Lower leg skin (tissue), 4 donors: Measurements from ENCODE around the gene BLVRB. TPM values are rescaled to one million over a fixed set of nuclear protein-coding genes. Genes with fewer than 3 reads are reported as not detected.
"Not testable (repeated sequence)": the region's sequence is repeated elsewhere in the genome, so short reads cannot be mapped to it uniquely, and the experiment has no call there.

Source experiments
- DNase-seq, 2 donors: peaks; one replicate each; pipeline ENCODE4 v3.0.0-alpha.2; 2019; ENCODE audit warnings: low spot score in 2 of 2
- H3K4me3 ChIP-seq: fragments of 200-600 bp; sonication (generic); 2 replicates; pipeline ENCODE4 v1.5.1; 2017; ENCODE audit warnings: mild to moderate bottlenecking, low read depth; ENCODE audit not compliant: poor library complexity, severe bottlenecking
- POLR2A ChIP-seq, 2 donors: fragments of 450-650 bp; IDR thresholded peaks; one replicate each; pipeline ENCODE4 v1.6.1; 2016 to 2017; ENCODE audit warnings: antibody characterized with exemption in 2 of 2, mild to moderate bottlenecking in 1 of 2, moderate library complexity in 1 of 2
- WGBS, 2 donors: methylation state at CpG; one replicate each; pipeline ENCODE4 v1.1.5; 2018; 5-methylcytosine and 5-hydroxymethylcytosine counted together
- intact Hi-C: fragments of 100-400 bp; cut with DNase I; formaldehyde crosslinking; loops from one replicate; pipeline ENCODE4 v1.15.0; 2023; ENCODE audit warnings: low total_unique reads
- total RNA-seq, 4 donors: library from RNA; depleted of rRNA; stranded (reverse); fragments of >200 nt; gene quantifications; one replicate each; pipeline ENCODE4 v1.1.0, GENCODE V29; 2016
- TF ChIP-seq, protein P1 (sequence below), 3 donors: fragments of 450-650 bp; IDR thresholded peaks; one replicate each; pipeline ENCODE4 v1.5.1; 2016; ENCODE audit warnings: antibody characterized with exemption in 3 of 3, mild to moderate bottlenecking in 3 of 3, moderate library complexity in 2 of 3

Gene BLVRB
- total RNA-seq, 4 donors from 2014 or later, result 139 to 161 (median 154) TPM

DNA sequence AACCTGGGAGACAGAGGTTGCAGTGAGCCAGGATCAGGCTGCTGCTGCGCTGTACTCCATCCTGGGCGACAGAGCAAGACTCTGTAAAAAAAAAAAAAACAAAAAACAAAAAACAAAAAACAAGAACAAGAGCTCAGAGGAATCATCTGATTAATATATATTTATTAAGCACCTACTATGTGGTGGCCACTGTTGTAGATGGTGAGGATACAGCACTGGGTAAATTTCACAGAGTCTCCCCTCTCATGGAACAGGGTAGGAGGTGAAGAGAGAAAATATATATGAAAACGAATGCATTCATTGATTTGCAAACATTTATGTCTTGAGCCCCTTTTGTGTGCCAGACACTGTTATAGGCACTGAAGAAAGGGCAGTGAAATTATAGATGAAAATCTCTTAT is 33.8 kb downstream of the BLVRB start:
- intact Hi-C loops, result no loop called here
- TF ChIP-seq POLR2A (IDR thresholded peaks at IDR 0.05), result no peak
- TF ChIP-seq, protein P1, sequence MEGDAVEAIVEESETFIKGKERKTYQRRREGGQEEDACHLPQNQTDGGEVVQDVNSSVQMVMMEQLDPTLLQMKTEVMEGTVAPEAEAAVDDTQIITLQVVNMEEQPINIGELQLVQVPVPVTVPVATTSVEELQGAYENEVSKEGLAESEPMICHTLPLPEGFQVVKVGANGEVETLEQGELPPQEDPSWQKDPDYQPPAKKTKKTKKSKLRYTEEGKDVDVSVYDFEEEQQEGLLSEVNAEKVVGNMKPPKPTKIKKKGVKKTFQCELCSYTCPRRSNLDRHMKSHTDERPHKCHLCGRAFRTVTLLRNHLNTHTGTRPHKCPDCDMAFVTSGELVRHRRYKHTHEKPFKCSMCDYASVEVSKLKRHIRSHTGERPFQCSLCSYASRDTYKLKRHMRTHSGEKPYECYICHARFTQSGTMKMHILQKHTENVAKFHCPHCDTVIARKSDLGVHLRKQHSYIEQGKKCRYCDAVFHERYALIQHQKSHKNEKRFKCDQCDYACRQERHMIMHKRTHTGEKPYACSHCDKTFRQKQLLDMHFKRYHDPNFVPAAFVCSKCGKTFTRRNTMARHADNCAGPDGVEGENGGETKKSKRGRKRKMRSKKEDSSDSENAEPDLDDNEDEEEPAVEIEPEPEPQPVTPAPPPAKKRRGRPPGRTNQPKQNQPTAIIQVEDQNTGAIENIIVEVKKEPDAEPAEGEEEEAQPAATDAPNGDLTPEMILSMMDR (IDR thresholded peaks at IDR 0.05), result no peak
- H3K4me3 ChIP-seq, result no peak overlapping the region
- DNase-seq, result no peak
- 88 to 92% methylated on average over 3 of the region's 3 CpGs for WGBS, 2 donors

DNA sequence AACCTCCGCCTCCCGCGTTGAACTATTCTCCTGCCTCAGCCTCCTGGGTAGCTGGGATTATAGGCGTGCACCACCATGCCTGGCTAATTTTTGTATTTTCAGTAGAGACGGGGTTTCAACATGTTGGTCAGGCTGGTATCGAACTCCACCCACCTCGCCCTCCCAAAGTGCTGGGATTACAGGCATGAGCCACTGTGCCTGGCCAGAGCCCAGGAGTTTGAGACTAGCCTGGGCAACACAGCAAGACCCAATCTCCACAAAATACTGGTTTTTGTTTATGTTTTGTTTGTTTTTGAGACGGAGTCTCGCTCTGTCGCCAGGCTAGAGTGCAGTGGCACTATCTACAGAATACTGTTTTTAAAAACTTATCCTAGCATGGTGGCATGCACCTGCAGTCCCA is 35.3 kb downstream of the BLVRB start:
- H3K4me3 ChIP-seq, intact Hi-C loops, DNase-seq: not testable (repeated sequence)
- 87 to 90% methylated on average over 8 to 10 of the region's 10 CpGs for WGBS, 2 donors

DNA sequence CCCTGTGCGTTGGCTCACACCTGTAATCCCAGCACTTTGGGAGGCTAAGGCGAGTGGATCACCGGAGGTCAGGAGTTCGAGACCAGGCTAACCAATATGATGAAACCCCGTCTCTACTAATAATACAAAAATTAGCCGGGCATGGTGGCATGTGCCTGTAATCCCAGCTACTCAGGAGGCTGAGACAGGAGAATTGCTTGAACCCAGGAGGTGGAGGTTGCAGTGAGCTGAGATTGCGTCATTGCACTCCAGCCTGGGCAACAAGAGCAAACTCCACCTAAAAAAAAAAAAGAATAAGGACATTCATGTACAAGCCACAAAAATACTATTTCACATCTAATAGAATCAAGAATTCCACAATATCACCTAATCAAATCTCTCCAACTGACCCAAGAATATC is 37.3 kb downstream of the BLVRB start:
- H3K4me3 ChIP-seq, DNase-seq, intact Hi-C loops: not testable (repeated sequence)
- WGBS, 2 donors, result 93 to 95% methylated on average over 7 of the region's 7 CpGs

DNA sequence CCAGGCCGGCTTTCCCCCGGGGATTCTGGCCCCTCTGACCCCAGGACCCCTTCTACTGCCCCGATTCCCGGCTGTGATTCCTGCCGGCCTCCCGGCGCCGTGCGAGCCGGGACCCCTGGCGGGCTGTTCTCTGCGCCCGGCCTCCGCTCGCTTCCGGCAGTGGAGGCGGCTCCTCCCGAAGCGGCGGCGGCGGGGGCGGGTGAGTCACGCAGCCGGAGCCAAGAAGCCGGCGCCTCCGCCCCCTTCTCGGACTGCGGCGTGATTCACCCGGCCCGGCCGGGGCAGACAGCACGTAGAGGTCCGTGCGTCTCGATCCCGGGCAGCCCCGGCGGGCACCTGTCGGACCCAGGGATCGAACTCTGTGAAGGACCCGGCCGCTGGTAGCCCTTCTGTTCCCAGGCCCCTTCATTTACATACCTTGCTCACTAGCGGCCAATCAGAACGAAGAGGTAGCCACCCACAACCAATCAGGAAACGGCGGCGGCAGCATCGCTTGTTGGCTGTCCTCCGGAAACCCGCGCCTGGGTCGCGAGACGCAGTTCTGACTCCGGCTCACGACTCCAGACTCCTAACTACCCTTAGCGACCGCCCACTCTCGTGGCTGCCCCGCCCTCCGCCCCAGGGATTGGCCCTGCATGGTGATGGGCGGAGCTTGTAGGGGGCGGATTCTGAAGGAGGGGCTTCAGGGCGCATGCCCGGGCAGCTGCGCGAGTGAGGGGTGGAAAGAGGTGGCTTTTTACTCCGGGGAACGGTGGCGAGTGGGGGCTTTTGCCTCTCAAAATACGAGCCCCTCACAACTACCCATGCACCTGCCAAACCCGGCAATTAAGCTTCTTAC is 39.9 kb downstream of the BLVRB start, which contains the start of gene SERTAD1:
Gene SERTAD1 (minus strand): TSS at position 543 of the 838 bp plus-strand sequence. CDS start 2,446 bp downstream, outside the sequence.
- peak; percentile 99 to 100 for DNase-seq
- H3K4me3 ChIP-seq, result peak within 1 kb of the TSS; percentile 74
- intact Hi-C loops, result no loop called here
- peak in 1 of 2 donors; percentile 66 for TF ChIP-seq POLR2A (IDR thresholded peaks at IDR 0.05)
- TF ChIP-seq, protein P1 (IDR thresholded peaks at IDR 0.05), result no peak
- 0 to 1% methylated on average over 22 to 38 of the region's 75 CpGs for WGBS, 2 donors

DNA sequence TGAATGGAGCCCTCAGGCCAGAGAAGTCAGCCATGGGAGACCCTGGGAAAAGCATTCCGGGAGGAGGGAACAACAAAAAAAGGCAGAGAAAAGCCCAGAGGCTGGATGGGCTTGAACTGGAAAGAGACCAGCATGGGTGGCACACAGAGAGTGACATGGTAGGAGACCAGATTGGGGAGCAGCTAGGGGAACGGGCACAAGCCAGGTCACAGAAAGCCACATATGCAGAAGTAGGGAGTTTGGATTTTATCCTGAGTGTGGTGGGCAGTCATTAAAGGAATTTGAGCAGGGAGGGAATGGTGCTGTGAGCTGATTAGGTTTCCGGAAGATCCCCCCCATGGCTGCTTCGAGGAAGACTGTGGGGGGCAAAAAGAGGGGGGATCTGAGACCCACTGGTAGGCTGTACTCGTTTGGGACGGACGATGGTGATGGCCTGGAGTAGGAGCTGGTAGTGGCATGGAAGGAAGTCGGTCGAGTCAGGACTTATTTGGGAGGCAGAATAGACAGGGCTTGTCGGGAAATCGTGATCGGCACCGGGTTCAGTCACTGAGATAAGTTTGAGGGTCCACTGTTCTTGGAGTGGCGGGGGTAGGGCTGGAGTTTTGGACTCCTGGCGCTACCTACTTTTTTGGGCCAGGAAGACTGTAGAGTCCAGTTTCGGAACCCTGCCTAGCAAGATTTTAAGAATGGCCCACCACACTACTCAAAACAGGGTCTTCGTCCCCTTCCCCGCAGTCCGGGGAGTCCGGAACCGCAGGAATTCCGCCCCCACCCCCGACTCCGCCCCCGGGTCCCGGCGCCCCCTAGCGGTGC is 40.7 kb downstream of the BLVRB start:
- intact Hi-C loops, result no loop called here
- TF ChIP-seq, protein P1 (IDR thresholded peaks at IDR 0.05), result no peak
- TF ChIP-seq POLR2A (IDR thresholded peaks at IDR 0.05), result no peak
- peak overlapping the region; percentile 74 for H3K4me3 ChIP-seq
- DNase-seq, result no peak
- 1% methylated on average over 21 to 27 of the region's 28 CpGs for WGBS, 2 donors

DNA sequence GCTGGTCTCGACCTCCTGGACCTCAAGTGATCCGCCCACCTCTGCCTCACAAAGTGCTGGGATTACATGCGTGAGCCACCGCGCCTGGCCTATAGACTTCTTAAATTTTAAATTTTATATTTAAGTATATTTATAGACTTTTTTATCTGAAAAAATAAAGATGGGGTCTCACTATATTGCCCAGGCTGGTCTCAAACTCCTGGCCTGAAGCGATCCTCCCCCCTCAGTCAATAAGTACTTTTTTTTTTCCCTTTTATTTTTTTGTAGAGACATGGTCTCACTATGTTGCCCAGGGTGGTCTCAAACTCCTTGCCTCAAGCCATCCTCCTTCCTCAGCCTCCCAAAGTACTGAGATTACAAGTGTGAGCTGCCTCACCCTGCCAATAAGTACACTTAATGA is 41.6 kb downstream of the BLVRB start:
- H3K4me3 ChIP-seq, result no peak overlapping the region

More for the DNA sequence above, 41.6 kb downstream of the BLVRB start:
- 95 to 96% methylated on average over 6 of the region's 6 CpGs for WGBS, 2 donors
- intact Hi-C loops, result no loop called here
- no peak for DNase-seq
- TF ChIP-seq, protein P1 (IDR thresholded peaks at IDR 0.05), result no peak
- TF ChIP-seq POLR2A (IDR thresholded peaks at IDR 0.05), result no peak
